DOHH2 (cell line): ENCODE measurements around the gene TOGARAM1.

Experiments used
- H3F3A ChIP-seq: fragments of 200-600 bp; sonication (generic), shearing (Covaris generic); 2 replicates; pipeline ENCODE4 v1.6.0; 2016; ENCODE audit warnings: antibody characterized with exemption, mild to moderate bottlenecking; ENCODE audit not compliant: control insufficient read depth, insufficient read depth
- H3K27ac ChIP-seq: fragments of 200-600 bp; sonication (generic); 2 replicates; pipeline ENCODE4 v1.5.1; 2014; ENCODE audit warnings: low read depth, mild to moderate bottlenecking, low read length, moderate library complexity
- H3K27me3 ChIP-seq: fragments of 200-600 bp; sonication (generic); 2 replicates; pipeline ENCODE4 v1.6.1; 2014; ENCODE audit warnings: mild to moderate bottlenecking, low read length, mixed read lengths; ENCODE audit not compliant: control insufficient read depth
- H3K36me3 ChIP-seq: fragments of 200-600 bp; sonication (generic); 2 replicates; pipeline ENCODE4 v1.6.1; 2014; ENCODE audit warnings: mild to moderate bottlenecking, low read length, moderate library complexity, mixed read lengths; ENCODE audit not compliant: control insufficient read depth
- H3K4me1 ChIP-seq: fragments of 200-600 bp; sonication (generic); 2 replicates; pipeline ENCODE4 v1.6.1; 2014; ENCODE audit warnings: mild to moderate bottlenecking, low read length, mixed read lengths; ENCODE audit not compliant: control insufficient read depth
- H3K4me2 ChIP-seq: fragments of 200-600 bp; sonication (generic); 2 replicates; pipeline ENCODE4 v1.6.0; 2014; ENCODE audit warnings: mild to moderate bottlenecking, low read length, moderate library complexity
- H3K4me3 ChIP-seq: fragments of 200-600 bp; sonication (generic); 2 replicates; pipeline ENCODE4 v1.5.1; 2014; ENCODE audit warnings: mild to moderate bottlenecking, low read length, mixed read lengths
- H3K79me2 ChIP-seq: fragments of 200-600 bp; sonication (generic); 2 replicates; pipeline ENCODE4 v1.6.1; 2014; ENCODE audit warnings: mild to moderate bottlenecking, low read length, mixed read lengths; ENCODE audit not compliant: control insufficient read depth
- H3K9me2 ChIP-seq: fragments of 200-600 bp; sonication (generic); replicated peaks from 2 replicates; pipeline ENCODE4 v1.6.1; 2014; ENCODE audit warnings: mild to moderate bottlenecking, low read length, mixed read lengths; ENCODE audit not compliant: control insufficient read depth
- H3K9me3 ChIP-seq: fragments of 200-600 bp; sonication (generic); 2 replicates; pipeline ENCODE4 v1.6.1; 2014; ENCODE audit warnings: antibody characterized with exemption, low read length, mixed read lengths; ENCODE audit not compliant: control insufficient read depth, insufficient read depth
- H4K20me1 ChIP-seq: fragments of 200-600 bp; sonication (generic); 2 replicates; pipeline ENCODE4 v1.6.0; 2014; ENCODE audit warnings: low read depth, mild to moderate bottlenecking, antibody characterized with exemption, low read length, moderate library complexity; ENCODE audit not compliant: control insufficient read depth, insufficient read depth
- EZH2phosphoT487 ChIP-seq: fragments of 200-600 bp; sonication (generic); IDR thresholded peaks from 2 replicates; pipeline ENCODE4 v1.6.1; 2017; ENCODE audit warnings: borderline replicate concordance, mild to moderate bottlenecking, antibody characterized with exemption, low read length, moderate library complexity, mixed read lengths
- TF ChIP-seq, protein P1 (sequence below): fragments of 200-600 bp; sonication (generic); IDR thresholded peaks from one replicate; pipeline ENCODE4 v1.5.1; 2014; ENCODE audit warnings: antibody characterized with exemption, mild to moderate bottlenecking, low read depth, low read length; ENCODE audit not compliant: poor library complexity, severe bottlenecking

Gene TOGARAM1

GRCh38 chr14:44962334-44963043 lies 499 bp downstream of the TOGARAM1 start:
- peaks cover 34% of the 10 kb centered on the region for H3K4me1 ChIP-seq
- H3K27ac ChIP-seq, result peak overlapping the region; percentile 65
- no peaks in the 10 kb centered on the region for H3K9me2 ChIP-seq
- TF ChIP-seq, protein P1, sequence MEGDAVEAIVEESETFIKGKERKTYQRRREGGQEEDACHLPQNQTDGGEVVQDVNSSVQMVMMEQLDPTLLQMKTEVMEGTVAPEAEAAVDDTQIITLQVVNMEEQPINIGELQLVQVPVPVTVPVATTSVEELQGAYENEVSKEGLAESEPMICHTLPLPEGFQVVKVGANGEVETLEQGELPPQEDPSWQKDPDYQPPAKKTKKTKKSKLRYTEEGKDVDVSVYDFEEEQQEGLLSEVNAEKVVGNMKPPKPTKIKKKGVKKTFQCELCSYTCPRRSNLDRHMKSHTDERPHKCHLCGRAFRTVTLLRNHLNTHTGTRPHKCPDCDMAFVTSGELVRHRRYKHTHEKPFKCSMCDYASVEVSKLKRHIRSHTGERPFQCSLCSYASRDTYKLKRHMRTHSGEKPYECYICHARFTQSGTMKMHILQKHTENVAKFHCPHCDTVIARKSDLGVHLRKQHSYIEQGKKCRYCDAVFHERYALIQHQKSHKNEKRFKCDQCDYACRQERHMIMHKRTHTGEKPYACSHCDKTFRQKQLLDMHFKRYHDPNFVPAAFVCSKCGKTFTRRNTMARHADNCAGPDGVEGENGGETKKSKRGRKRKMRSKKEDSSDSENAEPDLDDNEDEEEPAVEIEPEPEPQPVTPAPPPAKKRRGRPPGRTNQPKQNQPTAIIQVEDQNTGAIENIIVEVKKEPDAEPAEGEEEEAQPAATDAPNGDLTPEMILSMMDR, result no peak
- no peak for TF ChIP-seq EZH2phosphoT487
- H3K9me3 ChIP-seq, result no peaks in the 10 kb centered on the region
- no peaks in the 10 kb centered on the region for H3K27me3 ChIP-seq
- H3K4me3 ChIP-seq, result peak overlapping the region; percentile 96
- H3K79me2 ChIP-seq, result peaks cover 96% of the 10 kb centered on the region
- peaks cover 12% of the 10 kb centered on the region for H3K36me3 ChIP-seq
- H3F3A ChIP-seq, result no peaks in the 10 kb centered on the region
- peak overlapping the region; percentile 81 for H3K4me2 ChIP-seq
- H4K20me1 ChIP-seq, result peaks cover 2% of the 10 kb centered on the region; the same call in 1 of the 2 replicates

DNA sequence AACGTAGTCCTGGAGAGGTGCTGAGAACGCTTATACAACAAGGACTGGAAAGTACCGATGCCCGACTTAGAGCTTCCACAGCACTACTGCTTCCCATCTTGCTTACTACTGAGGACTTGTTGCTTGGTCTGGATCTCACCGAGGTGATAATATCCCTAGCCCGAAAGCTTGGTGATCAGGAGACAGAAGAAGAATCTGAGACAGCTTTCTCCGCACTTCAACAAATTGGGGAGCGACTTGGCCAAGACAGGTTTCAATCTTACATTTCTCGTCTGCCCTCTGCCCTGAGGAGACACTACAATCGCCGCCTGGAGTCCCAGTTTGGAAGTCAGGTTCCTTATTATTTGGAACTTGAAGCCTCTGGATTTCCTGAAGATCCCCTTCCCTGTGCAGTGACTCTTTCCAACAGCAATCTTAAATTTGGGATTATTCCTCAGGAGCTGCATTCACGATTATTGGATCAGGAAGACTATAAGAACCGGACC lies 1.1 kb downstream of the TOGARAM1 start:
- Histone ChIP-seq H3F3A (no peaks in the 10 kb centered on the region), H4K20me1 (peaks cover 2% of the 10 kb centered on the region; the same call in 1 of the 2 replicates), H3K9me2 (no peaks in the 10 kb centered on the region), H3K27ac (peak overlapping the region; percentile 65), H3K4me3 (peak overlapping the region; percentile 96), H3K4me2 (peak overlapping the region; percentile 81), H3K9me3 (no peaks in the 10 kb centered on the region), H3K36me3 (peaks cover 12% of the 10 kb centered on the region), H3K79me2 (peaks cover 96% of the 10 kb centered on the region), H3K4me1 (peaks cover 36% of the 10 kb centered on the region), H3K27me3 (no peaks in the 10 kb centered on the region)
- TF ChIP-seq EZH2phosphoT487, result no peak
- TF ChIP-seq, protein P1, result no peak

GRCh38 chr14:44963775-44964380 lies 1.9 kb downstream of the TOGARAM1 start:
- Histone ChIP-seq H4K20me1 (peaks cover 2% of the 10 kb centered on the region; the same call in 1 of the 2 replicates), H3K4me1 (peaks cover 34% of the 10 kb centered on the region), H3K79me2 (peaks cover 95% of the 10 kb centered on the region), H3K4me3 (peak overlapping the region; percentile 96), H3K27me3 (no peaks in the 10 kb centered on the region), H3K9me2 (no peaks in the 10 kb centered on the region), H3K36me3 (peaks cover 17% of the 10 kb centered on the region), H3K9me3 (no peaks in the 10 kb centered on the region), H3K4me2 (peak overlapping the region; percentile 81), H3K27ac (no peak overlapping the region), H3F3A (no peaks in the 10 kb centered on the region)
- no peak for TF ChIP-seq EZH2phosphoT487
- TF ChIP-seq, protein P1, result no peak
